K562 (cell line): ENCODE results near the gene MYCBP. TPM values are rescaled to one million over a fixed set of nuclear protein-coding genes. Genes with fewer than 3 reads are reported as not detected.

Experiments used
- BACH1 ChIP-seq: fragments of 200-800 bp; sonication (Bioruptor generic); IDR thresholded peaks from 2 replicates; pipeline ENCODE4 v1.6.1; 2016; ENCODE audit warnings: missing genetic modification characterization, missing compliant biosample characterization
- E2F4 ChIP-seq: sonication (generic); formaldehyde crosslinking; IDR thresholded peaks from 2 replicates; pipeline ENCODE4 v1.8.0; 2022; ENCODE audit warnings: mild to moderate bottlenecking, low read depth, missing genetic modification reagents
- EGR1 ChIP-seq: fragments of 450-650 bp; conservative IDR thresholded peaks from 2 replicates; pipeline ENCODE4 v1.6.1; 2017; ENCODE audit warnings: mild to moderate bottlenecking
- HNRNPLL ChIP-seq: fragments of 200-400 bp; formaldehyde crosslinking; IDR thresholded peaks from 2 replicates; pipeline ENCODE4 v1.6.1; 2017; ENCODE audit warnings: low read length, low read depth, mild to moderate bottlenecking; ENCODE audit not compliant: poor library complexity, severe bottlenecking
- PTRF ChIP-seq: fragments of 450-650 bp; IDR thresholded peaks from 2 replicates; pipeline ENCODE4 v1.6.1; 2016; ENCODE audit warnings: mild to moderate bottlenecking, missing genetic modification characterization, missing compliant biosample characterization
- RBM15 ChIP-seq: fragments of 200-400 bp; formaldehyde crosslinking; IDR thresholded peaks from 2 replicates; pipeline ENCODE4 v1.6.1; 2018; ENCODE audit warnings: mild to moderate bottlenecking, low read length, moderate library complexity; ENCODE audit not compliant: insufficient read depth
- RBM25 ChIP-seq: fragments of 200-400 bp; formaldehyde crosslinking; IDR thresholded peaks from 2 replicates; pipeline ENCODE4 v1.6.1; 2018; ENCODE audit warnings: low read length, low read depth, moderate library complexity; ENCODE audit not compliant: severe bottlenecking
- SIRT6 ChIP-seq: IDR thresholded peaks from one replicate; pipeline ENCODE4 v1.6.1; 2012; ENCODE audit warnings: low read depth, mild to moderate bottlenecking, control low read depth, inconsistent platforms, low read length, moderate library complexity
- SMAD2 ChIP-seq: fragments of 150-350 bp; IDR thresholded peaks from 2 replicates; pipeline ENCODE4 v1.6.1; 2014; ENCODE audit warnings: low read depth, mild to moderate bottlenecking, low read length
- SMARCE1 ChIP-seq: fragments of 450-650 bp; IDR thresholded peaks from 2 replicates; pipeline ENCODE4 v1.7.1; 2016; ENCODE audit warnings: mild to moderate bottlenecking
- SNIP1 ChIP-seq: fragments of 450-650 bp; IDR thresholded peaks from 2 replicates; pipeline ENCODE4 v1.7.1; 2017; ENCODE audit warnings: low read depth, mild to moderate bottlenecking
- ZFPM2 ChIP-seq: fragments of 250-450 bp; sonication (Bioruptor Pico); IDR thresholded peaks from 2 replicates; pipeline ENCODE4 v1.5.1; 2022; ENCODE audit warnings: mild to moderate bottlenecking
- ZNF253 ChIP-seq: fragments of 250-450 bp; sonication (Bioruptor Pico); conservative IDR thresholded peaks from 2 replicates; pipeline ENCODE4 v1.6.1; 2021; ENCODE audit warnings: mild to moderate bottlenecking
- ZNF347 ChIP-seq: fragments of 450-650 bp; formaldehyde crosslinking; IDR thresholded peaks from 2 replicates; pipeline ENCODE4 v1.4.0; 2020; ENCODE audit warnings: low read depth, mild to moderate bottlenecking, moderate library complexity
- ZNF444 ChIP-seq: fragments of 250-450 bp; sonication (Bioruptor Pico); IDR thresholded peaks from 2 replicates; pipeline ENCODE4 v1.4.0; 2020; ENCODE audit warnings: mild to moderate bottlenecking, moderate library complexity
- ZZZ3 ChIP-seq: fragments of 450-650 bp; IDR thresholded peaks from 2 replicates; pipeline ENCODE4 v1.6.1; 2016; ENCODE audit warnings: antibody characterized with exemption, mild to moderate bottlenecking, moderate library complexity
- polyA plus RNA-seq, 8 experiments: library from polyadenylated mRNA; depleted of rRNA in 4 of 8; stranded (reverse) in 5 of 8; unstranded in 3 of 8; fragments of >200 nt; fragmentation: Nextera tagmentation in 2 of 8; fragmentation: Illumina TruSeq in 1 of 8; extraction: Ambion mirVana in 2 of 8; extraction: Trizol in 1 of 8; gene quantifications; 2 replicates each; pipeline versions ENCODE4 v1.2.1 to v1.2.3, GENCODE V29; 2011 to 2014; ENCODE audit warnings: inconsistent platforms in 1 of 8, missing spikeins in 1 of 8
- total RNA-seq, 7 experiments: library from RNA; depleted of rRNA in 6 of 7; stranded (reverse); fragments of >200 nt in 6 of 7; fragmentation: Illumina TruSeq in 2 of 7; extraction: Trizol in 2 of 7; gene quantifications; 2 replicates each; pipeline versions ENCODE4 v1.2.1 to v1.2.3, GENCODE V29; 2011 to 2021; ENCODE audit warnings: low replicate concordance in 1 of 7
- TF ChIP-seq, protein P1 (sequence below): fragments of 250-450 bp; sonication (Bioruptor Pico); IDR thresholded peaks from 2 replicates; pipeline ENCODE4 v1.4.0; 2020
- TF ChIP-seq, protein P2 (sequence below): fragments of 250-450 bp; sonication (Bioruptor Pico); IDR thresholded peaks from 2 replicates; pipeline ENCODE4 v1.4.0; 2020; ENCODE audit warnings: mild to moderate bottlenecking, moderate library complexity

Gene MYCBP
- total and polyA plus RNA-seq, 9 of the 15 experiments (the other 6 are each of a cell fraction or from before 2014, with no cell fraction given), result 32.3 to 253 (median 72.9) TPM

GRCh38 chr1:38915352-38915948 is 42.3 kb upstream of the MYCBP start (continued):
- TF ChIP-seq, protein P1, sequence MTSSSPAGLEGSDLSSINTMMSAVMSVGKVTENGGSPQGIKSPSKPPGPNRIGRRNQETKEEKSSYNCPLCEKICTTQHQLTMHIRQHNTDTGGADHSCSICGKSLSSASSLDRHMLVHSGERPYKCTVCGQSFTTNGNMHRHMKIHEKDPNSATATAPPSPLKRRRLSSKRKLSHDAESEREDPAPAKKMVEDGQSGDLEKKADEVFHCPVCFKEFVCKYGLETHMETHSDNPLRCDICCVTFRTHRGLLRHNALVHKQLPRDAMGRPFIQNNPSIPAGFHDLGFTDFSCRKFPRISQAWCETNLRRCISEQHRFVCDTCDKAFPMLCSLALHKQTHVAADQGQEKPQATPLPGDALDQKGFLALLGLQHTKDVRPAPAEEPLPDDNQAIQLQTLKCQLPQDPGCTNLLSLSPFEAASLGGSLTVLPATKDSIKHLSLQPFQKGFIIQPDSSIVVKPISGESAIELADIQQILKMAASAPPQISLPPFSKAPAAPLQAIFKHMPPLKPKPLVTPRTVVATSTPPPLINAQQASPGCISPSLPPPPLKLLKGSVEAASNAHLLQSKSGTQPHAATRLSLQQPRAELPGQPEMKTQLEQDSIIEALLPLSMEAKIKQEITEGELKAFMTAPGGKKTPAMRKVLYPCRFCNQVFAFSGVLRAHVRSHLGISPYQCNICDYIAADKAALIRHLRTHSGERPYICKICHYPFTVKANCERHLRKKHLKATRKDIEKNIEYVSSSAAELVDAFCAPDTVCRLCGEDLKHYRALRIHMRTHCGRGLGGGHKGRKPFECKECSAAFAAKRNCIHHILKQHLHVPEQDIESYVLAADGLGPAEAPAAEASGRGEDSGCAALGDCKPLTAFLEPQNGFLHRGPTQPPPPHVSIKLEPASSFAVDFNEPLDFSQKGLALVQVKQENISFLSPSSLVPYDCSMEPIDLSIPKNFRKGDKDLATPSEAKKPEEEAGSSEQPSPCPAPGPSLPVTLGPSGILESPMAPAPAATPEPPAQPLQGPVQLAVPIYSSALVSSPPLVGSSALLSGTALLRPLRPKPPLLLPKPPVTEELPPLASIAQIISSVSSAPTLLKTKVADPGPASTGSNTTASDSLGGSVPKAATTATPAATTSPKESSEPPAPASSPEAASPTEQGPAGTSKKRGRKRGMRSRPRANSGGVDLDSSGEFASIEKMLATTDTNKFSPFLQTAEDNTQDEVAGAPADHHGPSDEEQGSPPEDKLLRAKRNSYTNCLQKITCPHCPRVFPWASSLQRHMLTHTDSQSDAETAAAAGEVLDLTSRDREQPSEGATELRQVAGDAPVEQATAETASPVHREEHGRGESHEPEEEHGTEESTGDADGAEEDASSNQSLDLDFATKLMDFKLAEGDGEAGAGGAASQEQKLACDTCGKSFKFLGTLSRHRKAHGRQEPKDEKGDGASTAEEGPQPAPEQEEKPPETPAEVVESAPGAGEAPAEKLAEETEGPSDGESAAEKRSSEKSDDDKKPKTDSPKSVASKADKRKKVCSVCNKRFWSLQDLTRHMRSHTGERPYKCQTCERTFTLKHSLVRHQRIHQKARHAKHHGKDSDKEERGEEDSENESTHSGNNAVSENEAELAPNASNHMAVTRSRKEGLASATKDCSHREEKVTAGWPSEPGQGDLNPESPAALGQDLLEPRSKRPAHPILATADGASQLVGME (CRISPR knock-in tag), result no peak
- TF ChIP-seq SNIP1 (no peak), E2F4 (CRISPR knock-in tag) (no peak), ZZZ3 (no peak), ZFPM2 (CRISPR knock-in tag) (no peak), BACH1 (no peak), ZNF347 (CRISPR knock-in tag) (no peak), ZNF253 (CRISPR knock-in tag) (no peak), PTRF (tag) (no peak), SMARCE1 (peak; percentile 91), RBM25 (no peak), SMAD2 (no peak), HNRNPLL (no peak), RBM15 (no peak), SIRT6 (no peak), ZNF444 (CRISPR knock-in tag) (no peak), EGR1 (no peak; the same call in 1 of the 2 replicates)
- TF ChIP-seq, protein P2, sequence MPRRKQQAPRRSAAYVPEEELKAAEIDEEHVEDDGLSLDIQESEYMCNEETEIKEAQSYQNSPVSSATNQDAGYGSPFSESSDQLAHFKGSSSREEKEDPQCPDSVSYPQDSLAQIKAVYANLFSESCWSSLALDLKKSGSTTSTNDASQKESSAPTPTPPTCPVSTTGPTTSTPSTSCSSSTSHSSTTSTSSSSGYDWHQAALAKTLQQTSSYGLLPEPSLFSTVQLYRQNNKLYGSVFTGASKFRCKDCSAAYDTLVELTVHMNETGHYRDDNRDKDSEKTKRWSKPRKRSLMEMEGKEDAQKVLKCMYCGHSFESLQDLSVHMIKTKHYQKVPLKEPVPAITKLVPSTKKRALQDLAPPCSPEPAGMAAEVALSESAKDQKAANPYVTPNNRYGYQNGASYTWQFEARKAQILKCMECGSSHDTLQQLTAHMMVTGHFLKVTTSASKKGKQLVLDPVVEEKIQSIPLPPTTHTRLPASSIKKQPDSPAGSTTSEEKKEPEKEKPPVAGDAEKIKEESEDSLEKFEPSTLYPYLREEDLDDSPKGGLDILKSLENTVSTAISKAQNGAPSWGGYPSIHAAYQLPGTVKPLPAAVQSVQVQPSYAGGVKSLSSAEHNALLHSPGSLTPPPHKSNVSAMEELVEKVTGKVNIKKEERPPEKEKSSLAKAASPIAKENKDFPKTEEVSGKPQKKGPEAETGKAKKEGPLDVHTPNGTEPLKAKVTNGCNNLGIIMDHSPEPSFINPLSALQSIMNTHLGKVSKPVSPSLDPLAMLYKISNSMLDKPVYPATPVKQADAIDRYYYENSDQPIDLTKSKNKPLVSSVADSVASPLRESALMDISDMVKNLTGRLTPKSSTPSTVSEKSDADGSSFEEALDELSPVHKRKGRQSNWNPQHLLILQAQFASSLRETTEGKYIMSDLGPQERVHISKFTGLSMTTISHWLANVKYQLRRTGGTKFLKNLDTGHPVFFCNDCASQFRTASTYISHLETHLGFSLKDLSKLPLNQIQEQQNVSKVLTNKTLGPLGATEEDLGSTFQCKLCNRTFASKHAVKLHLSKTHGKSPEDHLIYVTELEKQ (CRISPR knock-in tag), result no peak
